Bronchial epithelial cell (primary cell): ENCODE data around the gene SPTLC1. TPM values are rescaled to one million over a fixed set of nuclear protein-coding genes. Genes with fewer than 3 reads are reported as not detected.
"Not testable (repeated sequence)": the region's sequence is repeated elsewhere in the genome, so short reads cannot be mapped to it uniquely, and the experiment has no call there.

Source experiments
- DNase-seq: peaks from one replicate; pipeline ENCODE4 v3.0.0-alpha.2; 2010; ENCODE audit warnings: low read depth
- FAIRE-seq: peaks from 2 replicates; lab custom pipeline; 2011; peaks lifted over from hg19 to GRCh38; lab: Jason Lieb, UNC
- H3K27me3 ChIP-seq: 2 replicates; pipeline ENCODE4 v1.5.1; 2011; ENCODE audit warnings: low read length; ENCODE audit not compliant: control insufficient read depth, insufficient read depth
- H3K36me3 ChIP-seq: 2 replicates; pipeline ENCODE4 v1.5.1; 2011; ENCODE audit warnings: low read length; ENCODE audit not compliant: control insufficient read depth, insufficient read depth
- H3K4me3 ChIP-seq: 2 replicates; pipeline ENCODE4 v1.5.1; 2011; ENCODE audit warnings: mild to moderate bottlenecking, low read depth, low read length, control low read depth
- CTCF ChIP-seq: IDR thresholded peaks from 2 replicates; pipeline ENCODE4 v1.5.1; 2011; ENCODE audit warnings: mild to moderate bottlenecking, moderate library complexity, low read length, control low read depth, inconsistent platforms; ENCODE audit not compliant: insufficient read depth, severe bottlenecking
- total RNA-seq: library from RNA; depleted of rRNA; stranded (reverse); fragments of >200 nt; gene quantifications from 2 replicates; pipeline ENCODE4 v1.2.1, GENCODE V29; 2014

Gene SPTLC1
- total RNA-seq, 1 donor from 2014 or later: 103 TPM

- no peak for DNase-seq
- no peak for TF ChIP-seq CTCF
- FAIRE-seq: no peak
- Histone ChIP-seq H3K27me3 (peaks cover 2% of the 10 kb centered on the region), H3K4me3 (no peak overlapping the region), H3K36me3 (no peaks in the 10 kb centered on the region)
Measured at GRCh38 chr9:92159058-92159457, 43.8 kb upstream of the SPTLC1 start.

GRCh38 chr9:92158097-92158601 is 42.9 kb upstream of the SPTLC1 start:
- no peak overlapping the region for H3K4me3 ChIP-seq
- FAIRE-seq: no peak
- TF ChIP-seq CTCF: no peak
- peaks cover 2% of the 10 kb centered on the region for H3K27me3 ChIP-seq
- H3K36me3 ChIP-seq: no peaks in the 10 kb centered on the region
- no peak for DNase-seq

- H3K4me3 ChIP-seq, FAIRE-seq, DNase-seq: not testable (repeated sequence)
Measured at GRCh38 chr9:92155736-92156135, 40.5 kb upstream of the SPTLC1 start.

GRCh38 chr9:92155221-92155620 is 40.0 kb upstream of the SPTLC1 start:
- no peak overlapping the region for H3K4me3 ChIP-seq

More at GRCh38 chr9:92155736-92156135, 40.5 kb upstream of the SPTLC1 start:
- not testable (repeated sequence) for H3K36me3 ChIP-seq, H3K27me3 ChIP-seq

GRCh38 chr9:92153466-92154415 is 38.5 kb upstream of the SPTLC1 start:
- H3K27me3 ChIP-seq, FAIRE-seq, H3K4me3 ChIP-seq, H3K36me3 ChIP-seq: not testable (repeated sequence)
- peak; percentile 71 for DNase-seq

More at GRCh38 chr9:92155221-92155620, 40.0 kb upstream of the SPTLC1 start:
- FAIRE-seq (no peak), DNase-seq (no peak)
- TF ChIP-seq CTCF: no peak
- Histone ChIP-seq H3K27me3 (peaks cover 2% of the 10 kb centered on the region), H3K36me3 (no peaks in the 10 kb centered on the region)

GRCh38 chr9:92151691-92152393 is 36.6 kb upstream of the SPTLC1 start:
- DNase-seq: peak; percentile 73
- TF ChIP-seq CTCF: no peak
- no peak for FAIRE-seq
- H3K36me3 ChIP-seq: no peaks in the 10 kb centered on the region
- no peak overlapping the region for H3K4me3 ChIP-seq
- no peaks in the 10 kb centered on the region for H3K27me3 ChIP-seq

- not testable (repeated sequence) for H3K36me3 ChIP-seq, DNase-seq, FAIRE-seq, H3K27me3 ChIP-seq, H3K4me3 ChIP-seq
Measured at GRCh38 chr9:92150501-92151470, 35.6 kb upstream of the SPTLC1 start.
